ENCODE data around the gene ZPBP.

DNA sequence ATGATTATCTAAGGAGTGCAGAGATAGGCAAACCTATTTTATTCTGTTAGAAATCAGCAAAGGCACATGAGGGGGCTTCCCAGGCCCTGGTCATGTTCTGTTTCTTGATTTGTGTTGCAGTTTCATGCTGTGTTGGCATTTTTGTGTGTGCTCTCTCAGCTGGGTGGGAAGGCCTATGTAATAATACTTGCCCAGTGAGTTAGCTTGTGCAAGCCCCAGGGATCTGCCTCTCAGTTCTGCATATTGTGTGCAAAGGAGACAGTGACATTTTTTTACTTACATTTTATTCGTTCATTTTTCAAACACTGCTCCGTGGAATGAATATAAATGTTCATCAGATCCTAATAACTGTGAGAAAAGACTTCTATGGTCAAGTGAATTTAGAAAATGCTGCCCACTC, 200.6 kb downstream of the ZPBP start:
- TF ChIP-seq, protein P1, sequence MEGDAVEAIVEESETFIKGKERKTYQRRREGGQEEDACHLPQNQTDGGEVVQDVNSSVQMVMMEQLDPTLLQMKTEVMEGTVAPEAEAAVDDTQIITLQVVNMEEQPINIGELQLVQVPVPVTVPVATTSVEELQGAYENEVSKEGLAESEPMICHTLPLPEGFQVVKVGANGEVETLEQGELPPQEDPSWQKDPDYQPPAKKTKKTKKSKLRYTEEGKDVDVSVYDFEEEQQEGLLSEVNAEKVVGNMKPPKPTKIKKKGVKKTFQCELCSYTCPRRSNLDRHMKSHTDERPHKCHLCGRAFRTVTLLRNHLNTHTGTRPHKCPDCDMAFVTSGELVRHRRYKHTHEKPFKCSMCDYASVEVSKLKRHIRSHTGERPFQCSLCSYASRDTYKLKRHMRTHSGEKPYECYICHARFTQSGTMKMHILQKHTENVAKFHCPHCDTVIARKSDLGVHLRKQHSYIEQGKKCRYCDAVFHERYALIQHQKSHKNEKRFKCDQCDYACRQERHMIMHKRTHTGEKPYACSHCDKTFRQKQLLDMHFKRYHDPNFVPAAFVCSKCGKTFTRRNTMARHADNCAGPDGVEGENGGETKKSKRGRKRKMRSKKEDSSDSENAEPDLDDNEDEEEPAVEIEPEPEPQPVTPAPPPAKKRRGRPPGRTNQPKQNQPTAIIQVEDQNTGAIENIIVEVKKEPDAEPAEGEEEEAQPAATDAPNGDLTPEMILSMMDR (IDR thresholded peaks at IDR 0.05) = no peak
- no peak for TF ChIP-seq POLR2A (IDR thresholded peaks at IDR 0.05)
